Karpas-422 (cell line): ENCODE measurements around the gene RAPGEF5. TPM values are rescaled to one million over a fixed set of nuclear protein-coding genes. Genes with fewer than 3 reads are reported as not detected.
"Not testable (repeated sequence)": the region's sequence is repeated elsewhere in the genome, so short reads cannot be mapped to it uniquely, and the experiment has no call there.

Experiments
- DNase-seq: peaks from one replicate; pipeline ENCODE4 v3.0.0-alpha.2; 2015
- H2AFZ ChIP-seq: fragments of 200-600 bp; sonication (generic); 2 replicates; pipeline ENCODE4 v1.6.1; 2014; ENCODE audit warnings: antibody characterized with exemption, low read length, mixed read lengths
- H3K27ac ChIP-seq: fragments of 200-600 bp; sonication (generic); 2 replicates; pipeline ENCODE4 v1.5.1; 2014; ENCODE audit warnings: mild to moderate bottlenecking, low read length, moderate library complexity
- H3K27me3 ChIP-seq: fragments of 200-600 bp; sonication (generic); 2 replicates; pipeline ENCODE4 v1.6.1; 2014; ENCODE audit warnings: low read length, mixed read lengths
- H3K36me3 ChIP-seq: fragments of 200-600 bp; sonication (generic); 2 replicates; pipeline ENCODE4 v1.6.1; 2014; ENCODE audit warnings: low read length, mixed read lengths; ENCODE audit not compliant: insufficient read depth
- H3K4me1 ChIP-seq: fragments of 200-600 bp; sonication (generic); 2 replicates; pipeline ENCODE4 v1.6.1; 2014; ENCODE audit warnings: mild to moderate bottlenecking, low read length, mixed read lengths
- H3K4me2 ChIP-seq: fragments of 200-600 bp; sonication (generic); 2 replicates; pipeline ENCODE4 v1.6.1; 2014; ENCODE audit warnings: low read length, low read depth, mild to moderate bottlenecking; ENCODE audit not compliant: poor library complexity, severe bottlenecking
- H3K4me3 ChIP-seq: fragments of 200-600 bp; sonication (generic); 2 replicates; pipeline ENCODE4 v1.5.1; 2014; ENCODE audit warnings: mild to moderate bottlenecking, antibody characterized with exemption, low read length, mixed read lengths
- H3K79me2 ChIP-seq: fragments of 200-600 bp; sonication (generic); 2 replicates; pipeline ENCODE4 v1.6.1; 2014; ENCODE audit warnings: mild to moderate bottlenecking, low read length, mixed read lengths
- H3K9ac ChIP-seq: fragments of 200-600 bp; sonication (generic); 2 replicates; pipeline ENCODE4 v1.6.0; 2014; ENCODE audit warnings: low read length
- H3K9me2 ChIP-seq: fragments of 200-600 bp; sonication (generic), shearing (Covaris generic); replicated peaks from 2 replicates; pipeline ENCODE4 v1.6.0; 2014; ENCODE audit warnings: mild to moderate bottlenecking, low read length, moderate library complexity; ENCODE audit not compliant: insufficient read depth
- H3K9me3 ChIP-seq: fragments of 300-700, 200-600 bp; sonication (generic); 2 replicates; pipeline ENCODE4 v1.6.1; 2014; ENCODE audit warnings: low read length, mixed read lengths
- H4K20me1 ChIP-seq: fragments of 200-600 bp; sonication (generic); 2 replicates; pipeline ENCODE4 v1.6.1; 2014; ENCODE audit warnings: mild to moderate bottlenecking, antibody characterized with exemption, low read length, low read depth; ENCODE audit not compliant: insufficient read depth
- total RNA-seq: library from RNA; depleted of rRNA; stranded (reverse); fragments of >200 nt; shearing (Covaris generic); gene quantifications from 2 replicates; pipeline ENCODE4 v1.2.3, GENCODE V29; 2014; ENCODE audit warnings: low replicate concordance

RAPGEF5 gene
- total RNA-seq, 1 experiment from 2014 or later, result 81.6 TPM

DNA sequence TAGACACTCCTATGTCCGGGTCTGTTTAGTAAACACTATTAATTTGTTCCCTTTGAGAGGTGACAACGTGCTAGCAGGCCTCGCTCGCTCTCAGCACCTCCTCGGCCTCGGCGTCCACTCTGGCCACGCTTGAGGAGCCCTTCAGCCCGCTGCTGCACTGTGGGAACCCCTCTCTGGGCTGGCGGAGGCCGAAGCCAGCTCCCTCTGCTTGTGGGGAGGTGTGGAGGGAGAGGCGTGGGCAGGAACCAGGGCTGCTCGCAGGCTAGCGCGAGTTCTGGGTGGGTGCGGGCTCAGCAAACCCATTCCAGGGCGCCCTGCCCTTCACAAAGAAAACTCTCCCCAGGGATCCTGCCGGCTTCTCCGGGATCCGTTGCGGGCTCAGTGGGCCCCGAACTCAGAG is 266.8 kb downstream of the RAPGEF5 start:
- Histone ChIP-seq H3K9me3 (no peaks in the 10 kb centered on the region), H3K9ac (no peak overlapping the region), H3K36me3 (no peaks in the 10 kb centered on the region), H2AFZ (no peak overlapping the region), H3K27ac (no peak overlapping the region), H3K4me2 (no peak overlapping the region), H4K20me1 (no peaks in the 10 kb centered on the region), H3K79me2 (no peaks in the 10 kb centered on the region), H3K27me3 (no peaks in the 10 kb centered on the region), H3K4me3 (no peak overlapping the region), H3K4me1 (no peaks in the 10 kb centered on the region), H3K9me2 (no peaks in the 10 kb centered on the region)
- DNase-seq, result no peak

DNA sequence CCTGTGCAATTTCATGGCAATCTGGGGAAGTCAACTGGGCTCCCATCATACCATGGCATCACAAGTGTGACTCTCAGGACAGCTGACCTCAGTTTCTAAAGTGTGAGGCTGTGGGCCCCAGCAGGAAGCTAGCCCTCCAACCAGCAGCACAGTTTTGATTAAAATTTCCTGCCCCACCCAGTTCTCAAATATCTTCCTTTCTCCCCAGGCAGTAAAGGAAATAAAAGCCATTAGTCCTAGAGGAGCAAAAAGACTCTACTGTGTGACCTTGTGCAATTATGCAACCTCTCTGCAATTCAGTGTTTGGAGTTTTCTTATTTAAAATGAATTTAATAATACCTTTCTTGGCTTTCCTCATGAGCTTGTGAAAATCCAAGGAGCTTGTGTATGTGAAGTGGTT is 268.1 kb downstream of the RAPGEF5 start:
- H3K27me3 ChIP-seq, result no peaks in the 10 kb centered on the region
- no peaks in the 10 kb centered on the region for H4K20me1 ChIP-seq
- H3K4me2 ChIP-seq, result no peak overlapping the region
- no peaks in the 10 kb centered on the region for H3K36me3 ChIP-seq
- H3K9me2 ChIP-seq, result no peaks in the 10 kb centered on the region
- DNase-seq, result no peak
- H3K9me3 ChIP-seq, result no peaks in the 10 kb centered on the region
- no peak overlapping the region for H3K9ac ChIP-seq
- no peaks in the 10 kb centered on the region for H3K79me2 ChIP-seq
- H3K4me1 ChIP-seq, result no peaks in the 10 kb centered on the region; the same call in 1 of the 2 replicates
- H3K4me3 ChIP-seq, result no peak overlapping the region
- H2AFZ ChIP-seq, result no peak overlapping the region
- no peak overlapping the region for H3K27ac ChIP-seq

DNA sequence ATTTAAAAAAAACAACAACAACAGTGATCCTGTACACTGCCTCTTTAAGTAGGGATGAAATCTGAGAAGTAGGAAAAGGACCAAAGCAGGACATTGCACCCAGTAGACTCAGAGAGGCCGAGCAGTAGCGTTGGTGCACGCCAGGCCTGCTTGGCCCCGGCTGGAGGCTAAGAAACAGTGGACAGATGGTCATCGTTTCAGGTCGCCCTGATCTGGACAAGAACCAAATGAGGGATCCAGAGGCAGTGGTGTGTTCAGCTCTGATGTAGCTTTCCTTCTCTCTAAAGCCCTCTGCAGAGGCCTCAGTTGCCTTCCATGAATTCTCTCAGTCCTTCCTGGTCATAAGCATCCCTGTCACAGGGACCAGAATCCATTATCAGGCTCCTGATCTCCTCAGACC is 269.1 kb downstream of the RAPGEF5 start:
- Histone ChIP-seq H3K9me3 (no peaks in the 10 kb centered on the region), H3K4me3 (no peak overlapping the region), H2AFZ (no peak overlapping the region), H4K20me1 (no peaks in the 10 kb centered on the region), H3K27me3 (no peaks in the 10 kb centered on the region), H3K9me2 (no peaks in the 10 kb centered on the region), H3K9ac (no peak overlapping the region), H3K79me2 (no peaks in the 10 kb centered on the region), H3K4me1 (peaks cover 6% of the 10 kb centered on the region), H3K4me2 (no peak overlapping the region), H3K27ac (no peak overlapping the region), H3K36me3 (no peaks in the 10 kb centered on the region)
- DNase-seq, result no peak

DNA sequence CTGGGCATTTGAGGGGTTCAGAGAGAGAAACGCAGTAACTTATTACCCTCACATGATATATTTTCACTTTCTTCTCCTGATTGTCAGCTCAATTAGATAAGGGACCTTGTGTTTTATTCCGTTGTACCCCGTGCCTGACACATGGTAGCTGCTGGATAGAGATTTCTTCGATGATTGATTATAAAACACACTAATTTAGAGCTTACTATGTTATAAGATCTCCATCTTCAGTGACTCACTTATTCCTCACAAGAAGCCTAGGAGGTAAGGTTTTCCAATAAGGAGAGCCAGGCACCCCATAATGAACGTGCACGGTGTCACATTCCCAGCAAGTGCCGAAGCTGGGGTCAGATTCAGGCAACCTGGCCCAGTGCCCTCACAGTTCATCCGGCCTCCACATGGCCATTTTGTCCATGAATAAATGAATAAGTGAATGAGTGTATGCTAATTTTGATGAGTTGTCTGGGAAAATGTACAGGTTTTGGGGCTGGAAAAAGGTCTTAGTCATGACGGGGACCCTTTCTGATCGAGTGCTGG is 273.2 kb downstream of the RAPGEF5 start:
- peaks cover 14% of the 10 kb centered on the region for H3K4me1 ChIP-seq
- peak overlapping the region; percentile 75 for H3K4me3 ChIP-seq
- no peak overlapping the region for H3K27ac ChIP-seq

DNA sequence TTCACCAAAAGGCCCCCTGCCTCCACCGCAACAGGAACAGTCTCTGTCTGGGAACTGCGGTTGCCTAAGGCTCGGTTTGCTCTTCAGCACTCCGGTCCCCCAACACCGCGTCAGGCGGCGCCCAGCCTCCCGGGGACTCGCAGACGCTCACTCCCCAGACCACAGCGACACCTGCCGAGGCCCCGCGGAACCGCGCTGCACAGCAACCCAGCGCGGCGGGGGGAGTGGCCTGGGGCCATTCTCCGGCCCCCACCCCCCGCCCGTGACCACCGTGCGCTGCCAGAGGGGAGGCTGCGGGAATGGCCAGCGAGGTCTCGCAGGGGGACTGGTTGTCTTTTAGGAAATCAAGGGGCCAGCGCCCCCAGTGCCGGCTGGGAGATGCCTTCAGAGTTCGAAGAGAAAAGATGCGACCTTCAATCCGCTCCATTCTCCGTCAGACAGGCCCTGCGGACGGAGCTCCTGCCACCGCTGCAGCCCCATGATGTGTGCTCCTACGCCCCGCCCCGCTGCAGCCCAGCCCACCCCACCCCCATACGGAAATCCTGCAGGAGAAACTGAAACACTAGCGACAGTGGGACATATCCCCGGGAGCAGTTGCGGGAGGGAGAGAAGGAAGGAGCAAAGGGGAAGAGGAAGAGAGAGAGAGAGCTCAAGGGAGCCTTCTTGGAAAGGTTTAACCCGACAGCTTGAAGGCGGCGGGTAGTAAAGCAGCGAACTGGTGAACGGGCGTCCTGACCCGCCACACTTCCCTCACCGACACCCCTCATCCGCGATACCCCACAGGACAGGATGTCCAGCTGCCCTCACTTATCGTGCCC is 273.9 kb downstream of the RAPGEF5 start:
- Histone ChIP-seq H3K27ac (no peak overlapping the region), H3K79me2 (no peaks in the 10 kb centered on the region)
- peak; percentile 93 for DNase-seq

More for the DNA sequence above, 273.2 kb downstream of the RAPGEF5 start:
- Histone ChIP-seq H3K9ac (peak overlapping the region; percentile 64), H4K20me1 (no peaks in the 10 kb centered on the region), H3K4me2 (peak overlapping the region; percentile 81), H2AFZ (peak overlapping the region; percentile 91; the same call in 1 of the 2 replicates), H3K9me2 (no peaks in the 10 kb centered on the region), H3K9me3 (no peaks in the 10 kb centered on the region), H3K79me2 (no peaks in the 10 kb centered on the region), H3K27me3 (no peaks in the 10 kb centered on the region), H3K36me3 (no peaks in the 10 kb centered on the region)
- DNase-seq, result no peak

DNA sequence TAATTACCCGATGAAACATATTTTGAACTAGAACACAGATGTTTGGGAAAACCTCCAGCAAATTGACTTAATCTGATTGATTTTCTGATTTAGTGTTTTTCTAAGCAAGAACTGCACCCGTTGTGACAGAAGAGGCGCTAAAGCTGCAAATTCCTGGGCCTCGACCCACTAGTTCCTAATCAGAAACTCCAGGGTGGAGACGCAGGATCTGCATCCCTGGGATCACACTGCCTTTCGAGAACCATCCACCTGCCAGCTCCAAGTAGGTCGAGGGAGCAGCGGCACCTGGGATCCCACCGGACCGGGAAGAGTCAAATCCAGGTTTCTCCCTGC is 274.4 kb downstream of the RAPGEF5 start:
- no peaks in the 10 kb centered on the region for H3K79me2 ChIP-seq
- H2AFZ ChIP-seq, result peak overlapping the region; percentile 37; the same call in 1 of the 2 replicates
- no peaks in the 10 kb centered on the region for H3K27me3 ChIP-seq
- H3K4me3 ChIP-seq, result peak overlapping the region; percentile 75
- no peak for DNase-seq
- no peaks in the 10 kb centered on the region for H3K9me3 ChIP-seq
- peaks cover 14% of the 10 kb centered on the region for H3K4me1 ChIP-seq
- H4K20me1 ChIP-seq, result no peaks in the 10 kb centered on the region
- H3K27ac ChIP-seq, result no peak overlapping the region
- H3K4me2 ChIP-seq, result peak overlapping the region; percentile 81
- H3K36me3 ChIP-seq, result no peaks in the 10 kb centered on the region
- no peaks in the 10 kb centered on the region for H3K9me2 ChIP-seq
- peak overlapping the region; percentile 64 for H3K9ac ChIP-seq

More for the DNA sequence above, 273.9 kb downstream of the RAPGEF5 start:
- Histone ChIP-seq H3K9me2 (no peaks in the 10 kb centered on the region), H4K20me1 (no peaks in the 10 kb centered on the region), H3K4me1 (peaks cover 14% of the 10 kb centered on the region), H3K4me2 (peak overlapping the region; percentile 81), H3K4me3 (peak overlapping the region; percentile 75), H3K9ac (peak overlapping the region; percentile 64), H3K36me3 (no peaks in the 10 kb centered on the region), H3K27me3 (no peaks in the 10 kb centered on the region), H2AFZ (peak overlapping the region; percentile 91; the same call in 1 of the 2 replicates), H3K9me3 (no peaks in the 10 kb centered on the region)

DNA sequence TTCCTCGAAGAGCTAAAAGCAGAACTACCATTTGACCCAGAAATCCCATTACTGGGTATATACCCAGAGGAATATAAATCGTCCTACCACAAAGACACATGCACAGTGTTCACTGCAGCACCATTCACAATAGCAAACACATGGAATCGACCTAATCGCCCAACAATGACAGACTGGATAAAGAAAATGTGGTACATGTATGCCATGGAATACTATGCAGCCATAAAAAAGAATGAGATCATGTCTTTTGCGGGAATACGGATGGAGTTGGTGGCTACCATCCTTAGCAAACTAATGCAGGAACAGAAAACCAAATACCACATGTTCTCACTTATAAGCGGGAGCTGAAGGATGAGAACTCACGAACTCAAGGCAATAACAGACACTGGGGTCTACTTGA is 276.7 kb downstream of the RAPGEF5 start:
- DNase-seq, H3K27me3 ChIP-seq, H4K20me1 ChIP-seq, H3K9me3 ChIP-seq, H2AFZ ChIP-seq, H3K9ac ChIP-seq, H3K79me2 ChIP-seq, H3K4me3 ChIP-seq, H3K27ac ChIP-seq, H3K9me2 ChIP-seq, H3K36me3 ChIP-seq, H3K4me2 ChIP-seq: not testable (repeated sequence)
- H3K4me1 ChIP-seq, result peaks cover 14% of the 10 kb centered on the region

DNA sequence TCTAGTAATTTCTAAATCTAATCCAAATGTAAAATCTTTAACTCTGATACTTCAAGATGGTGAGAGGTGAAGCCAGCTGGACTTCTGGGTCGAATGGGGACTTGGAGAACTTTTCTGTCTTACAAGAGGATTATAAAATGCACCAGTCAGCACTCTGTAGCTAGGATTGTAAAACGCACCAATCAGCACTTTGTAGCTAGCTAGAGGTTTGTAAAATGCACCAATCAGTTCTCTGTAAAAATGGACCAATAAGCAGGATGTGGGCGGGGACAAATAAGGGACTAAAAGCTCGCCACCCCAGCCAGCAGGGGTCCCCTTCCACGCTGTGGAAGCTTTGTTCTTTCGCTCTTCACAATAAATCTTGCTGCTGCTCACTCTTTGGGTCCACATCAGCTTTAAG is 278.1 kb downstream of the RAPGEF5 start:
- not testable (repeated sequence) for H3K4me3 ChIP-seq, DNase-seq, H4K20me1 ChIP-seq, H3K9me2 ChIP-seq, H3K4me2 ChIP-seq, H3K27me3 ChIP-seq, H3K9me3 ChIP-seq, H3K9ac ChIP-seq, H2AFZ ChIP-seq, H3K27ac ChIP-seq, H3K79me2 ChIP-seq, H3K36me3 ChIP-seq
- H3K4me1 ChIP-seq, result peaks cover 14% of the 10 kb centered on the region
